HEK293T (cell line): ENCODE results near the gene FHIT.

ENCODE experiments used
- CTCF ChIA-PET: fragments of 350-600 bp; formaldehyde crosslinking; extraction: SDS; loops from one replicate; lab custom pipeline; 2021; ENCODE audit warnings: antibody characterized with exemption, inconsistent platforms; lab: Yijun Ruan, JAX
- POLR2A ChIA-PET: fragments of 350-600 bp; formaldehyde crosslinking; extraction: SDS; loops from one replicate; lab custom pipeline; 2020; ENCODE audit warnings: antibody characterized with exemption, inconsistent platforms; lab: Yijun Ruan, JAX
- DNase-seq: peaks from one replicate; pipeline ENCODE4 v3.0.0; 2012; ENCODE audit warnings: mixed read lengths; ENCODE audit errors: extremely low spot score
- ARNT ChIP-seq: fragments of 450-650 bp; IDR thresholded peaks from 2 replicates; pipeline ENCODE4 v1.6.1; 2017; ENCODE audit warnings: mild to moderate bottlenecking
- BHLHE40 ChIP-seq: fragments of 450-650 bp; IDR thresholded peaks from 2 replicates; pipeline ENCODE4 v1.6.1; 2016; ENCODE audit warnings: mild to moderate bottlenecking, moderate library complexity, borderline replicate concordance
- CTBP1 ChIP-seq: fragments of 450-650 bp; IDR thresholded peaks from 2 replicates; pipeline ENCODE4 v1.6.1; 2016; ENCODE audit warnings: borderline replicate concordance
- ELF4 ChIP-seq: fragments of 450-650 bp; IDR thresholded peaks from 2 replicates; pipeline ENCODE4 v1.6.1; 2017; ENCODE audit warnings: antibody characterized with exemption
- FOXA1 ChIP-seq: fragments of 450-650 bp; IDR thresholded peaks from 2 replicates; pipeline ENCODE4 v1.6.1; 2016; ENCODE audit warnings: mild to moderate bottlenecking
- FOXK2 ChIP-seq: fragments of 450-650 bp; IDR thresholded peaks from 2 replicates; pipeline ENCODE4 v1.6.1; 2016; ENCODE audit warnings: mild to moderate bottlenecking
- FOXM1 ChIP-seq: fragments of 450-650 bp; IDR thresholded peaks from 2 replicates; pipeline ENCODE4 v1.6.1; 2017; ENCODE audit warnings: mild to moderate bottlenecking, borderline replicate concordance
- HDGF ChIP-seq: fragments of 450-650 bp; IDR thresholded peaks from 2 replicates; pipeline ENCODE4 v1.6.1; 2017; ENCODE audit warnings: antibody characterized with exemption, borderline replicate concordance
- L3MBTL2 ChIP-seq: fragments of 450-650 bp; conservative IDR thresholded peaks from 2 replicates; pipeline ENCODE4 v1.6.1; 2016; ENCODE audit warnings: mild to moderate bottlenecking
- LEF1 ChIP-seq: fragments of 450-650 bp; IDR thresholded peaks from 2 replicates; pipeline ENCODE4 v1.6.1; 2017; ENCODE audit warnings: mild to moderate bottlenecking, borderline replicate concordance
- NFRKB ChIP-seq: fragments of 450-650 bp; IDR thresholded peaks from 2 replicates; pipeline ENCODE4 v1.6.1; 2016; ENCODE audit warnings: mild to moderate bottlenecking, moderate library complexity
- PKNOX1 ChIP-seq: fragments of 450-650 bp; IDR thresholded peaks from 2 replicates; pipeline ENCODE4 v1.6.1; 2016
- SP1 ChIP-seq: fragments of 450-650 bp; IDR thresholded peaks from 2 replicates; pipeline ENCODE4 v1.6.1; 2017
- SUZ12 ChIP-seq: fragments of 450-650 bp; IDR thresholded peaks from 2 replicates; pipeline ENCODE4 v1.6.1; 2016; ENCODE audit warnings: mild to moderate bottlenecking
- TARDBP ChIP-seq: fragments of 450-650 bp; IDR thresholded peaks from 2 replicates; pipeline ENCODE4 v1.6.1; 2016
- ZNF384 ChIP-seq: fragments of 450-650 bp; IDR thresholded peaks from 2 replicates; pipeline ENCODE4 v1.6.1; 2016

Gene FHIT

GRCh38 chr3:60260546-60260945, 990.7 kb downstream of the FHIT start:
- DNase-seq, result no peak
- TF ChIP-seq FOXK2 (no peak), SUZ12 (no peak), FOXA1 (no peak), L3MBTL2 (no peak), TARDBP (no peak), ARNT (no peak), ZNF384 (no peak), PKNOX1 (no peak), BHLHE40 (no peak), ELF4 (no peak), HDGF (no peak), NFRKB (no peak), LEF1 (no peak), FOXM1 (no peak), CTBP1 (no peak)
- CTCF ChIA-PET, result no interaction called here
- POLR2A ChIA-PET, result no interaction called here

GRCh38 chr3:60250810-60251209, 1000.4 kb downstream of the FHIT start:
- no peak for TF ChIP-seq SUZ12
- TF ChIP-seq L3MBTL2, result no peak
- no peak for TF ChIP-seq FOXM1
- TF ChIP-seq FOXK2, result no peak
- CTCF ChIA-PET, result no interaction called here
- no peak for DNase-seq
- POLR2A ChIA-PET, result no interaction called here

GRCh38 chr3:60250206-60250605, 1001.0 kb downstream of the FHIT start:
- ChIA-PET CTCF (no interaction called here), POLR2A (no interaction called here)
- no peak for DNase-seq
- TF ChIP-seq ELF4 (no peak), FOXA1 (no peak), BHLHE40 (no peak), FOXM1 (no peak), L3MBTL2 (no peak), NFRKB (no peak), LEF1 (no peak), ZNF384 (no peak), TARDBP (no peak), FOXK2 (no peak), HDGF (no peak), SUZ12 (no peak)

GRCh38 chr3:60246361-60246760, 1004.9 kb downstream of the FHIT start:
- POLR2A ChIA-PET, result no interaction called here
- DNase-seq, result no peak
- no peak for TF ChIP-seq NFRKB
- TF ChIP-seq TARDBP, result no peak
- TF ChIP-seq FOXM1, result no peak
- no peak for TF ChIP-seq ARNT
- no peak for TF ChIP-seq ZNF384
- TF ChIP-seq PKNOX1, result no peak
- CTCF ChIA-PET, result no interaction called here

GRCh38 chr3:60243456-60243855, 1007.8 kb downstream of the FHIT start:
- POLR2A ChIA-PET, result no interaction called here
- no peak for DNase-seq
- no peak for TF ChIP-seq NFRKB
- TF ChIP-seq SP1, result no peak
- no peak for TF ChIP-seq ARNT
- no peak for TF ChIP-seq FOXA1
- CTCF ChIA-PET, result no interaction called here

- CTCF ChIA-PET, result no interaction called here
- DNase-seq, result no peak
Measured at GRCh38 chr3:60240492-60240891, 1010.8 kb downstream of the FHIT start.

GRCh38 chr3:60238550-60238949, 1012.7 kb downstream of the FHIT start:
- ChIA-PET CTCF (no interaction called here), POLR2A (no interaction called here)
- TF ChIP-seq HDGF (no peak), BHLHE40 (no peak), TARDBP (no peak)
- DNase-seq, result no peak

More at GRCh38 chr3:60240492-60240891, 1010.8 kb downstream of the FHIT start:
- TF ChIP-seq L3MBTL2 (no peak), ARNT (no peak), SP1 (no peak)
- POLR2A ChIA-PET, result no interaction called here

GRCh38 chr3:60229502-60229901, 1021.8 kb downstream of the FHIT start:
- POLR2A ChIA-PET, result no interaction called here
- no peak for DNase-seq
- CTCF ChIA-PET, result no interaction called here
- TF ChIP-seq CTBP1, result no peak
- TF ChIP-seq LEF1, result no peak
- TF ChIP-seq PKNOX1, result no peak
- no peak for TF ChIP-seq FOXK2
- no peak for TF ChIP-seq HDGF
